CD4-positive, alpha-beta T cell treated with Interleukin-4 for 4 hours (primary cell): ENCODE data around the gene CCDC127.
"Not testable (repeated sequence)": the region's sequence is repeated elsewhere in the genome, so short reads cannot be mapped to it uniquely, and the experiment has no call there.

Experiments
- DNase-seq: peaks from one replicate; pipeline ENCODE4 v3.0.0-alpha.2; 2020

Gene CCDC127

DNA sequence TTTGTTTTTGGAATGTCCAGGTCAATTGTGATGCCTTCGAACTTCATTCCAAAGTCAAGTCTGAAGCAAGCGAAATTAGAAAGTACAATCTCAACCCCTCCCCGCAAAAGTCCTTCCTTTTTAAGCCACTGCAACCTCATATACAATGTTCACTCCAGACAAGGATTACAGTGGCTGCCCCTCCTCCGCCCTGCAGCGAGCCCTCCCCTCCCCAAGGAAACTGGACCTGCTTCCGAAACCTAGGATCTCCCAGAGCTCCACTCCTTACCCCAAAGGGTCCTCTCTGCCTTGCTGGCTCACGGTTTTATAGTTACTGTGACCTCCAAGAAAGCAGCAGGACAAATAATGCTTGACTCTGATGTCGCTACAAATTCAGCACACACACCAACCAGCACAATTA is 16.3 kb downstream of the CCDC127 start:
- DNase-seq = no peak

DNA sequence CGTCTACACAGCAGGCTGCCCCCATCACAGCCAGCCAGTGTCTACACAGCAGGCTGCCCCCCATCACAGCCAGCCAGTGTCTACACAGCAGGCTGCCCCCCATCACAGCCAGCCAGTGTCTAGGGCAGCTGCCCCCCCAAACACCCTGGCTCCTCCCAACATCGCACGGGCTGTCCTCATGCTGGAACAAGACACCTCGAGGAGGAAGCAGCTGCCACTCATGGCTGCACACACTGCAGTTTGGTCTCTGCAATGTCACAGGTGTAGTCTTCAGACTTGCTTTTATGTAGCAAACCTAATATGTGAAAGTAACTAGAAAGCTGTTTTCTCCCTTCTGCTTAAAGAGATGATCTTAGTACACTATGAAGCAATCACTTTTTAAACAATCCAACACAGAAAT is 17.0 kb downstream of the CCDC127 start:
- DNase-seq = no peak

DNA sequence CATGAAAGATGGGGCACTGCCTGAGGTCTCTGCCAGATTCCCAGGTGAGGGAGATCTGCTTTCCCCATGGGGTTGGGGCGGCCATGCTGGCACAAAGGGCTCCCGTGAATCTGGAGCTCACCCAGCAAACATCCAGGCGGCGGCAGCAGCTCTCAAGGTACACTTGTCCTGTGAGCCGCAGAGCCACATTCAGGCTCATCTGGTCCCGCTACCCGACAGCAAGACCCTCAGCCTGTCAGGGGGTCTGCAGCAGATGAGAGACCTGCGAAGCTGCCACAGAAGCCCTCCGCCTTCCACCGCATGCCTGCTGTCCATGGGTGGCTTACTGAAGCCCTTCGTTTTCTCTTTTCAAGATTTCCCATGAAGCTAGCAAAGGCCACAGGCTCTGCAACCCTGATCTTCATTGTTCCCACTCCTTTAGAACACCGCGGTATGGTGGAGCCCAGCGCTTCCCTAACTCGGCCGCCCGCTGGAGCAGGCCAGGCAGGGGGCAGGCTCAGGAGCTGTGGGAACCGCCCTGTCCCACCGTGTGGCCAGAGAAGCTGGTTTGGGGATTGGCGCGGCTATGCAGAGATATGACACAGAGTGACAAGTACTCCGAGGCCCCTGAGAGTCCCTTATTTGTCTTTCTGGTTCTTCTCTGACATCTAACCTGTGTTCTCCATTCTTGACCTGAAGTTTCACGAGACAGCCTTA is 17.9 kb downstream of the CCDC127 start:
- DNase-seq = no peak

DNA sequence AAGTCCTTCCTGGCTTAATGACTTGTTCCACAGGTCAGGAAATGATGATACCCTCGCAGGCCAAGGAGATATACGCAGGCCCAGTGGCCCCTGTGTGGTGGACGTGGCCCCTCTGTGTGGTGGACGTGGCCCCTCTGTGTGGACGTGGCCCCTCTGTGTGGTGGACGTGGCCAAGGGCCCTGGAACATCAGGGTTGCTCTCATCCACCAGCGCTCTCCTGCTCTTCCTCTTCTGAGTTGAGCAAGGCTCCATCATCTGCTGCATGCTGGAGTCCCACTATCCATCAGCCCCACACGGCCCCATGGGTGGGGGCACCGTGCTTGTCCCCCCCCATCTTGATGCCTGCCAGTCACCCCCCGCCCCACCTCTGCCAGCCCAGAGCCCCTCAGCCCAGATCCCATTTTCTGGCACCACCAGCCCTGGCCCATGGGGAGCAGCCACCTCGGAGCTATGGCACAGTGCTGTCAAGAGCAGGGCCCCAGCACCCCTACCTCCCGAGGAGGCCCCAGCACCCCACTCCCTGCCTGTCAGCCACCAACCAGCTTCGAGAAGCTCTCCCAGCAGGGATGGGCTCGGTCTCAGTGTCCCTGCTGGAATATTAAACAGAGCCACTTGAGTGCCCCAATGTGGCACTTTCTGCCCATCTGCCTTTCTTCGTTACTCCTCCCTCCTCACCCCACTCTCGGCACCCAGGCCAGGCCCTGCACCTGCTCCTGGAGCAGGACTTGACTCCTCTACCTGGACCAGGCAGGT is 18.6 kb downstream of the CCDC127 start:
- DNase-seq = no peak

DNA sequence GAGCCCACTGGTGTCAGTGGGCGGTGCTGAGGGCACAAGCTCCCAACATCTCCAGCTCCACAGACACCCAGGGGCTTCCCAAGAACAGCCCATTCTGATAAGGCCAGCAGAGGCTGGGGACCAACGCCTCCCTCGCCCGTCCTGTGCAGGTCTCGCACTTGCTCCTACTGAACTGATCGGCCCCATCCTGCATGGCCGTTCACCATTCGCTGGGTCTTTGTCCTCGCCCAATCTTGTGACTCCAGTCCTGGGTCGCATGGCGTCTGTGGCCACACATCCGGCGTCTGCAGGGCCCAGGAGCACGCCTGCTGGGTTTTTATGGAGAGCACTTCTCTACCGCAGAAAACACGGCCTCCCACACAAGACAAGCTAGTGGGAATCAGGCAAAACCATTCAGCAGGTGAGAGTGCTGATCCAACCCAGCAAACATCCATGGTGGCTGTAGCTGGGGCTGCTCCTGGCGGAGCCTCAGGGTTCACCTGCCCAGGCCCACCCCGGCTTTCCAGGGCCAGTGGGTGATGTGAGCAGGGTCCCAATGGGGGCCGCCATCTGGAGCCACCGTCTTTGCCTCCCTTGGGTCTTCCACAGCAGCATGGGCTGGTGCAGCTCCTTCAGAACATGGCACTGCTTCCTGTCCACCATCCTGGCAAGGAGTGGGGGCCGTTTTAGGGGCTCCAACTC is 19.3 kb downstream of the CCDC127 start:
- no peak for DNase-seq

DNA sequence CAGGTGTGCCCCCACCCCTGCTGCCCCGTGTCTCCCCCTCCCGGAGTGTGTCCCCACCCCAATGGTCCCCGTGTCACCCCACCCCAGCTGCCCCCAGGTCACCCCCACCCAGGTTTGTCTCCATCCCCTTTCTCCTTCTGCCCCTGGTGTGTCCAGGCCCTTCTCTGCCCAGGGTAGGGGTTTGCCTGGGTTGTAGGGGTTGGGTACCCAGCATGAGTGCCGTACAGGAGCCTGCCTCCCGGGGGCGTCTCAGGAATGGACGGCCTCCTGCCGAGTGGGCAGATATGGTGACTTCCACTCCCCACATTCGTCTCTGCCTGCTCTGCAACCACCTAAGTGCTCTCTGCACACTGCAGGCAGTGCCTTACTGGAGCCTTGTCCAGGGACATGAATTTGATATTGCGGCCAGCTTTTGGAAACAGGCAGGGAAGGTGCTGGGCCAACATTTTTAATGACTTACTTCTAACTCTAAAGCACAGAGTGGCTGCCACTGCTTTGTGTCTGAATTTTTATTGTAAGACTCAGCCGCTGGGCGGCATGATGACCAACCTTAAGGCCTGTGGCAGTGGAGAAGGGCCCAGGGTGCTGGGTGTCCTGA is 20.0 kb downstream of the CCDC127 start:
- no peak for DNase-seq

DNA sequence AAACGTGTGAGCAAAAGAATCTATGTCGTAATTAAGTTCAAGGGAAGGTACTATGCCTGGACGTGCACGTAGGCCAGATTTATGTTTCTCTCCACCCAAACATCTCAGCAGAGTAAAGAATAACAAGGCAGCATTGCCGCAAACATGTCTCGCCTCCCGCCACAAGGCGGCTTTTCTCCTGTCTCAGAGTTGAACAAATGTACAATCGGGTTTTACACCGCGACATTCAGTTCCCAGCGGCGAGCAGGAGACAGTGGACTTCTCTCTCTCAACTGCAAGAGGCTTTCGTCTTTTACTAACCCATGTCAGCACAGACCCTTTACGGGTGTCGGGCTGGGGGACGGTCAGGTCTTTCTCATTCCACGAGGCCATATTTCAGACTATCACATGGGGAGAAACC is 20.9 kb downstream of the CCDC127 start:
- DNase-seq = not testable (repeated sequence)

DNA sequence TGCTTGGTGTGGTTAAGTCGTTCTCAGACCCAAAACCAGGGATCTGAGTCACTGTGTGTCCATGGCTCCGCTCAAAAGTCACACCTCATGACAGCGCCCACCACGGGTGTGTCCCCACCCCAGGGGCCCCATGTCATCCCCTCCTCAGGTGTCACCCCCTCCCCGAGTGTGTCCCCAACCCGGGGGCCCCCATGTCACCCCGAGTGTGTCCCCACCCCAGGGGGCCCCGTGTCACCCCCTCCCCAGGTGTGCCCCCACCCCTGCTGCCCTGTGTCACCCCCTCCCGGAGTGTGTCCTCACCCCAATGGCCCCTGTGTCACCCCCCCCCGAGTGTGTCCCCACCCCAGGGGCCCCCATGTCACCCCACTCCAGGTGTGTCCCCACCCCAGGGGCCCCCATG is 21.6 kb downstream of the CCDC127 start:
- no peak for DNase-seq

DNA sequence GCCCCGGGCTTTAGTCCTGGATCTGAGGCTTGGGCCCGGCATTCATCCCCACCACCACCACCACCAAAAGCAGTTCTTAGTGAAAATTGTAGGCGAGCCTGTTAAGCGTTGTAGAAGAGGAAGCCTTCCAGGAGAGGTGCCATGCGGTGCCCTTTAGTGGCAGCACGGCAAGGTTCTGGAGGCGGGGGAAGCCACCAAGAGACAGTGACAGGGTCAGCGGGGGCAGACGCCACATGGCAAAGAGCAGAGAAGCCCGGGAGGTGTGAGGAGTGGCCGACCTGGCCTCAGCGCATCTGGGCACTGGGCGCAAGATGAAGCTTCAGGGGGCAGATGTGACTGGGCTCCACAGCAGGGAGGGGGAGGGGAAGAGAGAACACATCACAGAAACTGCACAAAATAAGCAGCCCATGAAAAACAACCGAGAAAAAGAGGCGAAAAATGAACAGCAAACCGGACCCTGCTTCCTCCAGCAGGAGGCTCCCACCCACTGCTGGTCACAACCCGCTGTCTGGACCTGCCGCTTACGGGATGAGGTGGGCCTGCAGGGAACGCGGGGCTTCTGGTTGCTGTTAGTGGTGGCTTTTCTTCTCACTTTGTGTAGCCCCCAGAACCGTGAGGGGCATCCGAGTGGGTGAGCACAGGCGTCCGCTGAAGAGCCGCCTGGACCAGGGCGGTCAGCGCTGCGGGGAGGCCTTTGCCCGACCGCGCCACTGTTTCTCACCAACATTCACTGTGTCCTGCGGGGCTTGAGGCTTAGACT is 22.4 kb downstream of the CCDC127 start:
- DNase-seq = no peak

DNA sequence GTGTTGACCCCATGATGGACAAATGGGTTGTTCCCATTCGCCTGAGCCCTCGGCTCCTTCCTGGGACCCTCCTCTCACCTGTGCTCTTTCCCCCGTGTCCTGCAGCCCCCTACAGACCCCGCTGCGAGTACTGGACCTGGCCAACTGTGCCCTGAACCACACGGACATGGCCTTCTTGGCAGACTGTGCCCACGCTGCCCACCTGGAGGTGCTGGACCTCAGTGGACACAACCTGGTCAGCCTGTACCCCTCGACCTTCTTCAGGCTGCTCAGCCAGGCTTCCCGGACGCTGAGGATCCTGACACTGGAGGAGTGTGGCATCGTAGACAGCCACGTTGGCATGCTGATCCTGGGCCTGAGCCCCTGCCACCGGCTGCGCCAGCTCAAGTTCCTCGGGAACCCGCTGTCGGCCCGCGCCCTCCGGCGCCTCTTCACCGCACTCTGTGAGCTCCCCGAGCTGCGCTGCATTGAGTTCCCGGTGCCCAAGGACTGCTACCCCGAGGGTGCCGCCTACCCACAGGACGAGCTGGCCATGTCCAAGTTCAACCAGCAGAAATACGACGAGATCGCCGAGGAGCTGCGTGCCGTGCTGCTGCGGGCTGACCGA is 23.2 kb downstream of the CCDC127 start:
- DNase-seq = no peak

DNA sequence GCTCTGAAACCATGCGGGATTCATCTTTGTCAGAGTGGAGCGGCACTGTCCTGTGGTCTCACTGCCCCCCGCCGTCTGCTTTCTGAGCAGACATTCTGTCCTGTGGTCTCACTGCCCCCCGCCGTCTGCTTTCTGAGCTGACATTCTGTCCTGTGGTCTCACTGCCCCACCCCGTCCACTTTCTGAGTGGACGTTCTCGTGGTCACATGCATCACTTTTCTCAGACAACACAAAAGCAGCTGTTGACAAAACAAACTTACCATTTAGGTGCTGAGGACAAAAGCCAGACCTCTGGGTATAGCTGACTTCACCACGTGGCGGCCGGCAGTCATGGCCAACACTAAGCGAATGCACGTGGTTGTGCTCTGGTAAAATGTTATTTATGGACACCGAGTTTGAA is 23.9 kb downstream of the CCDC127 start:
- no peak for DNase-seq

DNA sequence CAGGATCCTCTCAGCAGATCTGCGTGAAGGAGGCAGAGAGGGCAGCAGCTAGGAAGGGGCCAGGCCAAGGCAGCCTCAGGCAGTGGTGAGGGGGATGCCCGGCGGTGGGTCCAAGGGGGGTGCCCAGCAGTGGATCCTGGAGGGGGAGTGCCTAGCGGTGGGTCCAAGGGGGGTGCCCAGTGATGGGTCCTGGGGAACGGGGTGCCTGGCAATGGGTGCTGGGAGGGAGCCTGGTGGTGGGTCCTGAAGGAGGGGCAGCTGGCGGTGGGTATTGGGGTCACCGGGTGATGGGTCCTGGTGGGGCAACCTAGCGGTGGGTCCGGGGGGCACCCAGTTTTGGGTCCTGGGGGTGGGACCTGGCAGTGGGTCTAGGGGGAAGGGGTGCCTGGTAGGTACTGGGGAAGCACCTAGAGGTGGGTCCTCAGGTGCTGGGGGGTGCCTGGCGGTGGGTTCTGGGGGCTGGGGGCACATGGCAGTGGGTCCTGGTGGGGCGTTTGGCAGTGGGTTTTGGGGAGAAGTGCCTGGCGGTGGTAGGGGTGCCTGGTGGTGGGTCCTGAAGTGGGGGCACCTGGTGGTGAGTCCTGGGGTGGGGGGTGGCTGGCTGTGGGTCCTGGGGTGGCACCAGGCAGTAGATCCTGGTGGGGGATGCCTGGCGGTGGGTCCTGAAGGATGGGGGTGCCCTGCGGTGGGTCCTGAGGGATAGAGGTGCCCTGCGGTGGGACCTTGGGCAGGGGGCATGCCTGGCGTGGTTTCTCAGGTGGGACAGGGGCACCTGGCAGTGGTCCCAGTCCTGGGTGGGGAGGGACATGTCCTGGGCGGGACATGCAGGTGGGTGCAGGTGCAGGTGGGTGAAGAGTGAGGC is 24.8 kb downstream of the CCDC127 start:
- DNase-seq = no peak

DNA sequence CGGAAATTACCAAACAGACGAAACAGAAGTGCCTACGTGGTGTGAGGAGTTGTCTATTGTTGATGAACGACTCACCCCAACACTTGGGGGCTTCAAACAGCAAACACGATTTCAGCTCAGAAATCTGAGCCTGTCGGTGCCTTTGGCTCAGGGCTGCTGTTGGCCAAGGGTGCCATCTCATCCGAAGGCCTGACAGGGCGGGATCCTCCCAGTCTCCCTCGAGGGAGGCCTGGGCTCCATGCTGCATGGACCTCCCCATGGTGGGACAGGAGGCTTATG is 25.3 kb downstream of the CCDC127 start:
- DNase-seq = no peak

DNA sequence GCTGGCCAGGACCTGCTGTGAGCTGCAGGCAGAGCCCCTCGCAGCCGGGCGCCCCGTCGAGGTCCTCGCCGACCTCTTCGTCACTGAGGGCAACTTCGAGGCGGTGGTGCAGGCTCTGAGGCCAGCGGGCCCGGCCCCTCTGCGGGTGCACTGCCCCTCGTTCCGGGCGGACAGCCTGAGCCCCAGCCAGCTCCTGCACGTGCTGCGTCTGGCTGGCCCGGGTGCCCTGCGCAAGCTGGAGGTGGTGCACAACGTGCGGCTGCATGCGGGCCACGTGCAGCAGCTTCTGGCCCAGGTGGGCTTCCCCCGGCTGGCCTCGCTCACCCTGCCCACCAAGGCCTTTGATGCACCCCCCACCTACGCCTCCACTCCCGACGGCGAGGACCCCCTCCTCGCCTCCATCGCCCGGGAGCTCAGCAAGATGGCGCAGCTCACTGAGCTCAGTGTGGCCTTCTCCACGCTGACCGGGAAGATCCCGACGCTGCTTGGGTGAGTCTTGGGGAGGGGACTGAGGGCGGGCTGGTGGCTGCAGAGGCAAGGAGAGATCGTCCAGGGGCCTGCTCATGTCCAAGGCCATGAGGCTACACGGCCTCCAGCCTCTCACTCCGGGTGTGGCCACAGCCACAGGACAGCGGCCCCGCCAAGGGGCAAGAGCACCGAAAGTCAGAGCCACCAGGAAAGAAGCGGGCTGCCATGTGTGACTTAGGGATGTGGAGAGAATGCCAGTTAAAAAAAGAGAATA is 25.8 kb downstream of the CCDC127 start:
- DNase-seq = no peak

DNA sequence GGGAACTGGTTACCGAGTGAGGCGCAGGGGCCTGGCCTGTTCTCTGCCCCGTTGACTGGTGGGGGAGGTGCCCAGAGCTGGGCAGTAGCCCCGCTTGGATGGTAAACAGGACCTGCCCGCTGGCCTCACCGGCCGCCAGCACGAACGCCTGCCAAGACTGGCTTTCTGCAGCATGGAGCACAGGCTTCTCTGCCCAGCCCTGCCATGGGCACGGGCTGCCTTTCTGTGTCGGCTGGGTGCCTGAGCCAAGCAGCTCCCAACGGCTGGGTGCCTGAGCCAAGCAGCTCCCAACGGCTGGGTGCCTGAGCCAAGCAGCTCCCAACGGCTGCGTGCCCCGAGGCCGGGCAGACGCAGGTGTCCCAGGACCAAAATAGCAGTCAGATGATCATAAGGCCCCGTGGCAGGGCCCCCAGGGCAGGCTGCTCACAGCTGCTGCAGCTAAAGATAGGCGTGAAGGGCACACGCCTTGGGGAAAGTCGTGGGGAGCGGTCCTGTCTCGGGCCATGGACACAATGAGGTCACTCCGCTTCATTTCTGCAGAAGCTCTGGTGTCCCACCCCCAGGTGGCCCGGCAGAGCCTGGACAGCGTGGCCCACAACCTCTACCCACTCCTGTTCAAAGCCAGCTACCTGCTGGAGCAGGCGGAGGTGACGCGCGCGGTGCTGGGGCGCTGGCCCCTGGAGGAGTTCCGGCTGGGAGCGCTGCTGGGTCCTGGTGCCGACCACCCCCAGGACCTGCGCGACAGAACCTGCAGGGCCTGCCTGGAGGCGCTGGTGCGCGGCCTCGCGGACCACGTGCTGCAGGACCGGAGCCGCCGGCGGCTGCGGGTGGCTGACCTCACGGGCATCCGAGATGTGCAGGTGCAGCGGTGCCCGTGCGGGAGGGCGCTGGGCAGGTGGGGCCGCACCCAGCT is 26.7 kb downstream of the CCDC127 start, which contains the start of gene LRRC14B:
Gene LRRC14B (plus strand): TSS at position 460 of the 913 bp plus-strand sequence. CDS start 44 bp downstream, at position 504.
- no peak for DNase-seq

DNA sequence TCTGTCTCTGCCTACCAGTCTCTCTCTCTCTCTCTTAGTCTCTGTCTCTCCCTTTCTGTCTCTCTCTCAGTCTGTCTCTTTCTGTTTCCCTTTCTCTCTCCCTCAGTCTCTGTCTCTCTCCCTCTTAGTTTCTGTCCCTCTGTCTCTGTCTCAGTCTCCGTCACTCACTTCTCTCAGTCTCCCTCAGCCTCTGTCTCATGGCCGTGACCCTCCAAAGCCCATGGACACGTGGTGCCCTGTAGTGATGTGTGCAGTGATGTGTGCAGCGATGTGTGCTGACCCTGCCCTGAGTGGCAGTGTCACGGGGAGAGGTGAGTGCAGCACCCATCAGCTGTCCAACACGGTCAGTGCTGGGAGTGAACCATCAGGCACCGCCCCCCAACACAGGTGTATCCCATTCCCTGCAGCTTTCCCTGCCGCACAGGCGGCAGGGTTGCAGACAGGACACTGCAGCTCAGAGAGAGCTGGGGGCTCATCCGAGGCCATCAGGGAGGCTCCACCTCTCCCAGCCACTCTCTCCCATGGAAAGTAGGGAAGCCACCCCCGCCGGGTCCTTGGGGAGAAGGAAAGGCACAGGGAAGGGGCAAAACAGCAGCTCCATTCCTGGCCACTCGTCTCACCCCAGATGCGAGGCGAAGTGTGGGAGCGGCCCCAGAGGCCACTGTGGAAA is 27.5 kb downstream of the CCDC127 start:
- no peak for DNase-seq

DNA sequence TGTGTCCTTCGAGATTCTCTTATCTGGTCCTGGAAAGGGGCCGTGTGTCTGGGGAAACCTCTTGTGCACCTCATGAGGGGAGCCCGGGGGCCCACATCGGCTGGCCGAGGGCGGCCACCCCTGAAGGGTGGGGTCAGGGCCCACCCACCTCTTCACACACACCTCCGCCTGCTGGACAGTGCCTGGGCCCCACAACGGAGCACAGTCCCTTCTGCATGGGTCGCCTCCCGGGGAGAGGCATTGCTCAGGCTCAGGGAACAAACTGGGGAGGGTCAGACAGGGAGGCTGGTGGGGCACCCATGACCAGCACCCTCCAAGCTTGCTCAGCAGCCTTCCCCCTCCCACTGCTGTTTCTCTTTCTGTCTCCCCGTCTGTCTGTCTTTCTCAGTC is 28.0 kb downstream of the CCDC127 start:
- DNase-seq = no peak

DNA sequence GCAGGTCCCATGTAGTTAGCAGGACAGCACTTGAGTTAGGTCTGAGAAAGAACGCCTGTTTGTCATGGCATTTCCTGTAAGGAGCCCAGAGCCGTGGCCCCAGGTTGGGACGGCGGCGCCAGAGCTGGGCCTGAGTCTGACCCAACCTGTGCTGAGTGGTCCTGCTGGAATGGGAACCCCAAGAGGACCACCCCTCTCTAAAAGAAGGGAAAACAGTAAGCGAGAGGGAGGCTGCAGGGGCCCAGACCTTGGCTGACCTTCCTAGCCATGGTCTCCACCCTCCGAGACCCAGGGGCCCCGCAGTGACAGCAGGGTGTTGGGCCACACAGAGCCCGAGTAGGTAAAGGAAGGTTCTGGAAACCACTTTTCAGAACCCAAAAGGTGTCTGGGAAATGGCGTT is 28.5 kb downstream of the CCDC127 start:
- DNase-seq = no peak
